ENCODE data around the gene TBC1D24. TPM values are rescaled to one million over a fixed set of nuclear protein-coding genes. Genes with fewer than 3 reads are reported as not detected.

The TBC1D24 gene
- total and polyA plus RNA-seq, 2 experiments from 2014 or later, result 5.4 to 21.0 TPM

DNA sequence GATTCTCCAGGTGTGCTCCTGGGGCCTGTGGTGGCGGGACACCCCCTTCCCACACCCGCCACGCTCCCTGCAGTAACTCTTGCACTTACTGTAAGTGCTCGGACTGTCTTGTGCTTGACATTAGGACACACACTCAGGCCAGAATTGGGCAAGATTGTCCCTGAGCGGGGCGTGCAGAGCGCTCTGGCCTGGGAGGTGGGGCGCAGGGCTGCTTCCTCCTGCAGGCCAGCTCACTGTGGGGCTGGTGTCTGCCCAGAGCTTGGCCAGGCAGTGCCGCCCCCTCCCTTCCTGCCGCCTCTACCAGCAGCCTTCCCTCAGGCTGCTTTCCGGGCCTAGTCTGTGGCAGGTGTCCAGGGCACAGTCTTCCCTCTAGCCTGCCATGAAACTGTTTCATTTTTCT, 32.7 kb downstream of the TBC1D24 start:
- no peaks in the 10 kb centered on the region for H3K36me3 ChIP-seq (ENCODE audit: insufficient read depth)

More for the DNA sequence above, 32.7 kb downstream of the TBC1D24 start:
- Histone ChIP-seq H3K27ac (ENCODE audit: low read depth) (no peak overlapping the region), H2AFZ (no peak overlapping the region), H3K4me2 (no peak overlapping the region), H3K4me1 (ENCODE audit: insufficient read depth) (peaks cover 12% of the 10 kb centered on the region; the same call in 1 of the 2 replicates), H3K4me3 (no peak overlapping the region), H3F3A (replicated peaks; ENCODE audit: low read depth) (peaks cover 7% of the 10 kb centered on the region; the same call in 1 of the 2 replicates), H4K20me1 (replicated peaks; ENCODE audit: insufficient read depth) (no peaks in the 10 kb centered on the region), H3K9me2 (ENCODE audit: insufficient read depth) (no peaks in the 10 kb centered on the region), H3K27me3 (ENCODE audit: insufficient read depth) (no peaks in the 10 kb centered on the region), H3K79me2 (replicated peaks; ENCODE audit: insufficient read depth) (no peaks in the 10 kb centered on the region)
- peaks cover 20% of the 10 kb centered on the region for H3K4me1 Mint-ChIP-seq
- peaks cover 24% of the 10 kb centered on the region for H3K27me3 Mint-ChIP-seq (ENCODE audit: insufficient read depth, low read depth, poor library complexity)
- no peak overlapping the region for H3K27ac Mint-ChIP-seq
- no peak for TF ChIP-seq ZNF331 (CRISPR knock-in tag; IDR thresholded peaks at IDR 0.05; ENCODE audit: low read depth)
- no peak for TF ChIP-seq POLR2AphosphoS5 (IDR thresholded peaks at IDR 0.05; ENCODE audit: low read depth)
- TF ChIP-seq EZH2 (IDR thresholded peaks at IDR 0.05; ENCODE audit: low read depth, unreplicated experiment), result no peak
- TF ChIP-seq CREB1 (CRISPR knock-in tag; IDR thresholded peaks at IDR 0.05; ENCODE audit: low read depth), result no peak
- no peak for TF ChIP-seq JUNB (IDR thresholded peaks at IDR 0.05; ENCODE audit: unreplicated experiment)
- TF ChIP-seq EZH2phosphoT487 (IDR thresholded peaks at IDR 0.05; ENCODE audit: unreplicated experiment), result no peak
- TF ChIP-seq, protein P1, sequence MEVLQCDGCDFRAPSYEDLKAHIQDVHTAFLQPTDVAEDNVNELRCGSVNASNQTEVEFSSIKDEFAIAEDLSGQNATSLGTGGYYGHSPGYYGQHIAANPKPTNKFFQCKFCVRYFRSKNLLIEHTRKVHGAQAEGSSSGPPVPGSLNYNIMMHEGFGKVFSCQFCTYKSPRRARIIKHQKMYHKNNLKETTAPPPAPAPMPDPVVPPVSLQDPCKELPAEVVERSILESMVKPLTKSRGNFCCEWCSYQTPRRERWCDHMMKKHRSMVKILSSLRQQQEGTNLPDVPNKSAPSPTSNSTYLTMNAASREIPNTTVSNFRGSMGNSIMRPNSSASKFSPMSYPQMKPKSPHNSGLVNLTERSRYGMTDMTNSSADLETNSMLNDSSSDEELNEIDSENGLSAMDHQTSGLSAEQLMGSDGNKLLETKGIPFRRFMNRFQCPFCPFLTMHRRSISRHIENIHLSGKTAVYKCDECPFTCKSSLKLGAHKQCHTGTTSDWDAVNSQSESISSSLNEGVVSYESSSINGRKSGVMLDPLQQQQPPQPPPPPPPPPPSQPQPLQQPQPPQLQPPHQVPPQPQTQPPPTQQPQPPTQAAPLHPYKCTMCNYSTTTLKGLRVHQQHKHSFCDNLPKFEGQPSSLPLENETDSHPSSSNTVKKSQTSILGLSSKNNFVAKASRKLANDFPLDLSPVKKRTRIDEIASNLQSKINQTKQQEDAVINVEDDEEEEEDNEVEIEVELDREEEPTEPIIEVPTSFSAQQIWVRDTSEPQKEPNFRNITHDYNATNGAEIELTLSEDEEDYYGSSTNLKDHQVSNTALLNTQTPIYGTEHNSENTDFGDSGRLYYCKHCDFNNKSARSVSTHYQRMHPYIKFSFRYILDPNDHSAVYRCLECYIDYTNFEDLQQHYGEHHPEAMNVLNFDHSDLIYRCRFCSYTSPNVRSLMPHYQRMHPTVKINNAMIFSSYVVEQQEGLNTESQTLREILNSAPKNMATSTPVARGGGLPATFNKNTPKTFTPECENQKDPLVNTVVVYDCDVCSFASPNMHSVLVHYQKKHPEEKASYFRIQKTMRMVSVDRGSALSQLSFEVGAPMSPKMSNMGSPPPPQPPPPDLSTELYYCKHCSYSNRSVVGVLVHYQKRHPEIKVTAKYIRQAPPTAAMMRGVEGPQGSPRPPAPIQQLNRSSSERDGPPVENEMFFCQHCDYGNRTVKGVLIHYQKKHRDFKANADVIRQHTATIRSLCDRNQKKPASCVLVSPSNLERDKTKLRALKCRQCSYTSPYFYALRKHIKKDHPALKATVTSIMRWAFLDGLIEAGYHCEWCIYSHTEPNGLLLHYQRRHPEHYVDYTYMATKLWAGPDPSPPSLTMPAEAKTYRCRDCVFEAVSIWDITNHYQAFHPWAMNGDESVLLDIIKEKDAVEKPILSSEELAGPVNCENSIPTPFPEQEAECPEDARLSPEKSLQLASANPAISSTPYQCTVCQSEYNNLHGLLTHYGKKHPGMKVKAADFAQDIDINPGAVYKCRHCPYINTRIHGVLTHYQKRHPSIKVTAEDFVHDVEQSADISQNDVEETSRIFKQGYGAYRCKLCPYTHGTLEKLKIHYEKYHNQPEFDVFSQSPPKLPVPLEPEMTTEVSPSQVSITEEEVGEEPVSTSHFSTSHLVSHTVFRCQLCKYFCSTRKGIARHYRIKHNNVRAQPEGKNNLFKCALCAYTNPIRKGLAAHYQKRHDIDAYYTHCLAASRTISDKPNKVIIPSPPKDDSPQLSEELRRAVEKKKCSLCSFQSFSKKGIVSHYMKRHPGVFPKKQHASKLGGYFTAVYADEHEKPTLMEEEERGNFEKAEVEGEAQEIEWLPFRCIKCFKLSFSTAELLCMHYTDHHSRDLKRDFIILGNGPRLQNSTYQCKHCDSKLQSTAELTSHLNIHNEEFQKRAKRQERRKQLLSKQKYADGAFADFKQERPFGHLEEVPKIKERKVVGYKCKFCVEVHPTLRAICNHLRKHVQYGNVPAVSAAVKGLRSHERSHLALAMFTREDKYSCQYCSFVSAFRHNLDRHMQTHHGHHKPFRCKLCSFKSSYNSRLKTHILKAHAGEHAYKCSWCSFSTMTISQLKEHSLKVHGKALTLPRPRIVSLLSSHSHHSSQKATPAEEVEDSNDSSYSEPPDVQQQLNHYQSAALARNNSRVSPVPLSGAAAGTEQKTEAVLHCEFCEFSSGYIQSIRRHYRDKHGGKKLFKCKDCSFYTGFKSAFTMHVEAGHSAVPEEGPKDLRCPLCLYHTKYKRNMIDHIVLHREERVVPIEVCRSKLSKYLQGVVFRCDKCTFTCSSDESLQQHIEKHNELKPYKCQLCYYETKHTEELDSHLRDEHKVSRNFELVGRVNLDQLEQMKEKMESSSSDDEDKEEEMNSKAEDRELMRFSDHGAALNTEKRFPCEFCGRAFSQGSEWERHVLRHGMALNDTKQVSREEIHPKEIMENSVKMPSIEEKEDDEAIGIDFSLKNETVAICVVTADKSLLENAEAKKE (CRISPR knock-in tag; IDR thresholded peaks at IDR 0.05), result no peak
- no peak for TF ChIP-seq STAT1 (IDR thresholded peaks at IDR 0.05; ENCODE audit: unreplicated experiment)
- TF ChIP-seq, protein P2, sequence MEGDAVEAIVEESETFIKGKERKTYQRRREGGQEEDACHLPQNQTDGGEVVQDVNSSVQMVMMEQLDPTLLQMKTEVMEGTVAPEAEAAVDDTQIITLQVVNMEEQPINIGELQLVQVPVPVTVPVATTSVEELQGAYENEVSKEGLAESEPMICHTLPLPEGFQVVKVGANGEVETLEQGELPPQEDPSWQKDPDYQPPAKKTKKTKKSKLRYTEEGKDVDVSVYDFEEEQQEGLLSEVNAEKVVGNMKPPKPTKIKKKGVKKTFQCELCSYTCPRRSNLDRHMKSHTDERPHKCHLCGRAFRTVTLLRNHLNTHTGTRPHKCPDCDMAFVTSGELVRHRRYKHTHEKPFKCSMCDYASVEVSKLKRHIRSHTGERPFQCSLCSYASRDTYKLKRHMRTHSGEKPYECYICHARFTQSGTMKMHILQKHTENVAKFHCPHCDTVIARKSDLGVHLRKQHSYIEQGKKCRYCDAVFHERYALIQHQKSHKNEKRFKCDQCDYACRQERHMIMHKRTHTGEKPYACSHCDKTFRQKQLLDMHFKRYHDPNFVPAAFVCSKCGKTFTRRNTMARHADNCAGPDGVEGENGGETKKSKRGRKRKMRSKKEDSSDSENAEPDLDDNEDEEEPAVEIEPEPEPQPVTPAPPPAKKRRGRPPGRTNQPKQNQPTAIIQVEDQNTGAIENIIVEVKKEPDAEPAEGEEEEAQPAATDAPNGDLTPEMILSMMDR (conservative IDR thresholded peaks at IDR 0.05; ENCODE audit: low read depth in 2 of 2), result no peak
- TF ChIP-seq, protein P3, sequence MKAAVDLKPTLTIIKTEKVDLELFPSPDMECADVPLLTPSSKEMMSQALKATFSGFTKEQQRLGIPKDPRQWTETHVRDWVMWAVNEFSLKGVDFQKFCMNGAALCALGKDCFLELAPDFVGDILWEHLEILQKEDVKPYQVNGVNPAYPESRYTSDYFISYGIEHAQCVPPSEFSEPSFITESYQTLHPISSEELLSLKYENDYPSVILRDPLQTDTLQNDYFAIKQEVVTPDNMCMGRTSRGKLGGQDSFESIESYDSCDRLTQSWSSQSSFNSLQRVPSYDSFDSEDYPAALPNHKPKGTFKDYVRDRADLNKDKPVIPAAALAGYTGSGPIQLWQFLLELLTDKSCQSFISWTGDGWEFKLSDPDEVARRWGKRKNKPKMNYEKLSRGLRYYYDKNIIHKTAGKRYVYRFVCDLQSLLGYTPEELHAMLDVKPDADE (IDR thresholded peaks at IDR 0.05), result no peak
- TF ChIP-seq ZNF114 (CRISPR knock-in tag; IDR thresholded peaks at IDR 0.05), result no peak
- TF ChIP-seq NANOG (IDR thresholded peaks at IDR 0.05; ENCODE audit: borderline replicate concordance), result no peak
- no peak overlapping the region for H3K4me3 Mint-ChIP-seq
- ATAC-seq (no peak), DNase-seq (ENCODE audit: low spot score) (no peak)
- no peaks in the 10 kb centered on the region for H3K36me3 Mint-ChIP-seq (ENCODE audit: low read depth)
- no peaks in the 10 kb centered on the region; the same call in 2 of the 3 replicates for H3K9me3 Mint-ChIP-seq
